Measurements from ENCODE around the gene YWHAQ.

Gene YWHAQ

DNA sequence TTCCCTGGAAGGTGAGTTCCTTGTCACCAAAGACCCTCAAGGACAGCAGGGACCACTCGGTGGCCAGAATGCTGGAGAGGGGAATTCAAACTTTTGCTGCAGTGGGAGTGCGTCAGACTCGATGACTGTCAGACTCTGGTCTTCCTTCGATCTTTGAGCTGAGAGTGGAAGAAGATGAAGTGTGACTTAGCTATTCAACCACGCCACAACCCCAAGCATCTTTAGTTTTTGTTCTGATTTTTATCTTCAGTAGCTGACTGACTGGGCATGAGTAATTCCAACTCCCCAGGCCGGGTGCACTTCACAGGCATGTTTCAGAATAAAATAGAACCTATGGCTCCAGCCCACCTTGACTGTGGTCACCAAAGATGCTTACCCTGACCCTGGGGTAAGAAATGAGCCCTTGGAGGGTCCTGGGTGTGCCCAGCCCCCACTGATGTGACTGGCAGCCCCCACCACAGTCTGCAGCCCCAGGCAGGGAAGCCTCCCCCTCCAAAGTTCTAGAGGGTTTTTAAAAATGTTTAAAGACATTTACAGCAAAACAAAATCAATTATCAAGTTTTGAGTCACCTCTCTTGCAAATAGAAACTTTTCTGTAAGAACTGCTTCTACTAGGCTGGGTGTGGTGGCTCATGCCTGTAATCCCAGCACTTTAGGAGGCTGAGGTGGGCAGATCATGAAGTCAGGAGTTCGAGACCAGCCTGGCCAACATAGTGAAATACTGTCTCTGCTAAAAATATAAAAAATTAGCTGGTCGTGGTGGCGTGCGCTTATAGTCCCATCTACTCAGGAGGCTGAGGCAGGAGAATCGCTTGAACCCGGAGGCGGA, 24.9 kb upstream of the YWHAQ start:
- peak; percentile 59 to 69 for DNase-seq

DNA sequence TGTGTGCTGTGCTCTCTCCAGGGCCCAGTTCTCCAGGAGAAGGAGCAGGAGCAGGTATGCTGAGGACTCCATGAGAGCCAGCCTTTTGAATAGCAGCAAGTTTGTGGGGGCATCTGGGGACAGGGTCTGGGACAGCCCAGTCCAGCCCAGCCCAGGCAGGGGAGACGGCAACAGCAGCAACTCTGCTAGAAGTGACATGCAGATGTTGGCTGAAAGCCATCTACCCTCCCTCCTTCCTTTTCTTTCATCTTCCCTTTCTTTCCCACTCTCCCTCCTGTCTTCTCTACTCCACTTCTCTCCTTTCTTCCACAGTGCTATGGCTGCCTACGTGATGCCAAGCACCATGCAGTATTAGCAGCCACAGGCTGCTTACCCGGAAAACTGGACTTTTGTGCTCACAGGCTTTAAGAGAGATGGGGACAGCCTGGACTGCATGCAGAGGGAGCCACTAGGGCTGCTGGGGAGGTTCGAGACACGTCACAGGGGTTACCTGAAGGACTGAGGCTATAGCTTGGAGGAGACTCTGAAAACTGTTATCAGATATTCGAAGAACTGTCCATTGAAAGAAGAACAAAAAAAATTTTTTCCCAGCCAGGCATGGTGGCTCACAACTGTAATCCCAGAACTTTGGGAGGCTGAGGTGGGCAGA, 23.8 kb upstream of the YWHAQ start:
- DNase-seq, result no peak

DNA sequence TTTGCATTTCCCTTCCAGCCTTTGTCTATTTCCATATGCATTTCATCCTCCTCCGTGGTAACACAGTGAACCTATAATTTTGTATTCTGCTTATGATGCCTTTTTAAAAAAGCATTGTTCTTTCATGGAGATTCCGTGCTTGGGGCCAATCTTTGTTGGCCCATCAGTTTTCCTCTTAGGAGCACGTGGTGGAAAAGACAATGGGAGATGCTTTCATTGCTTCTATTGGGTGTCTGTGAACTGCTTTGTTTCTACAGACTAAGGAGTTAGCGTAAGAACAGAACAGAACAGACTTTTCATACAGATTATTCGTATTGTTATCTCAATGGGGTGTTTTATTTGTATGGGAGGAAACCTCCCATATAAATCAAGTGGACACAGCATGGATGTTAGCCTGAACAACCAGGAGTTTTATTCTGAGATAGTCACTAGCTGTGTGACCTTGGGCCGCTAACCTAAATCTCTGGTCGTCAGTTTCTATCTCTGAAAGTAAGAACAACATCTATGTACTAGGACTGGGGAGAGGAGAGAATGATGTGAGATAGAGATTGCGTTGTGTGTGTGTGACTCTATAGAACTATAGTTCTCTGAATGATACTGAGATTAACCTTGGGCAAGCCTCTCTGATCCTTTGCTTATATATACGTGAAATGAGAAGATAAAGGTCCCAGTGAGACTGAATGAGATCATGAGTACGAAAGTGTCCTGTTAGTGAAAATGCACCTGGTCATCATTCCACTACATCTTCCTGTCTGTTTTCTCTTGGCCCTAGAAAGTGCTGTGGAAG, 22.9 kb upstream of the YWHAQ start:
- DNase-seq, result no peak

DNA sequence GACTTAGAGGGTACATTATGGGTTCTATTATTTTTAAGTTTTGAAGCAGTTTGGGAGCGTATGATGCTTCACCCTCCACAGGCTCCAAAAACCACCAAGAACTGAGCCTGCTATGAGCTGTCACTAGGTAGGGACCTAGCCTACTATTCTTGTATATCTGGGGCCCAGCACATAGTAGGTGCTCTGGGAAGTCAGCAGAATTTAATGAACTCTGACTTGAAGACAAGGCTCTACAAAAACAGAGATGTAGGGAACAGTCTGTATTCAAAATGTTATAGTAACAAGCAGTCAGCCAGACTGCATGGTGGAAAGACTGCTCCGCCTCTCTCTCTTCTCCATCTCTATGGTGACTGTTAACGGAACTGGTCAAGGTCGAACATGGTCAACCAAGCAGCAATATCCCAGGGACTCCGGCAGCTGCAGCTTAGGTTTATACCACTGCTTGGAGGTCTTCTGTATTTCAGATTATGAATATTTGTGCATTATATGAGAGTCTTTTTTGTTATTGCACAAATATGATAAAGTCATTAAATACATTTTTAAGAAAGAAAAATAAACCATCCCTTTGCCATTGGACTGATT, 22.2 kb upstream of the YWHAQ start:
- no peak for DNase-seq

DNA sequence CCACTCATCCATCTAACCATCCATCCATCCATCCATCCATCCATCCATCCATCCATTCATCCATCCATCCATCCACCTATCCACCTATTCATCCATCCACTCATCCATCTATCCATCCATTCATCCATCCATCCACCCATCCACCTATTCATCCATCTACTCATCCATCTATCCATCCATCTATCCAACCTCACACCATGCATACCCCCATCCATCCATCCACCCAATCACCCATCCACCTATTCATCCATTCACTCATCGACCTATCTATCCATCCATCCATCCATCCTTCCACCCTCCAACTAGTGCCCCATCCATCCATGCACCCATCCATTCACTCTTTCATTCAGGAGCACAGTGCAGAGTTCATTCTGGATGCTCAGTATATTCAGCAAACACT, 21.5 kb upstream of the YWHAQ start:
- DNase-seq, result no peak

DNA sequence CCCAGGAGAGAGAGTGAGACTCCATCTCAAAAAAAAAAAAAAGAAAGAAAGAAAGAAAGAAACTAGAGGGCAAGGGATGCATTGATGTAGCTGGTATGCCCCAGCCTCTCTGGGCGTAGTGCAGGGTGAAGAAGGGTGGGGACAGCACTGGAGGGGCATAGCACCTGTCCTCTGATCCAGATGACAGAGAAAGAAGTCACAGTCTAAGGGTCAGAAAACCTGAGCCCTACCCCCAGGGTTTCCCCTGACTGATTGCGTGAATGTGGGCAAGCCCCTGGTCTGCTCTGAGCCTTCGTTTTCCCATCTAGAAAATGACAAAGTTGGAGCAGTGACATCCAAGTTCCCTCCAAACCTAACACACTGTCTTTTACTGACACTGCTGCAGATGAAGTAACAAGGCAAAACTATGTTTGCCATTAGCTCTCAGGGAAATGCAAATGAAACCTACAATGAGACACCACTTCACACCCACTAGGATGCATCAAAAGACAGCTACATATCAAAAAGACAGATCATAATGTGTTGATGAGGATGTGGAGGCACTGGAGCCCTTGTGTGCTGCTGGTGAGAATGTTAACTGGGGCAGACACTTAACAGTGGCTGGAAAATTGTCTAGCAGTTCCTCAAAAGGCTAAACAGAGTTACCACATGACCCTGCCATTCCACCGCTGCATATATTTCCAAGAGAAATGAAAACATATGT, 19.5 kb upstream of the YWHAQ start:
- DNase-seq, result no peak

DNA sequence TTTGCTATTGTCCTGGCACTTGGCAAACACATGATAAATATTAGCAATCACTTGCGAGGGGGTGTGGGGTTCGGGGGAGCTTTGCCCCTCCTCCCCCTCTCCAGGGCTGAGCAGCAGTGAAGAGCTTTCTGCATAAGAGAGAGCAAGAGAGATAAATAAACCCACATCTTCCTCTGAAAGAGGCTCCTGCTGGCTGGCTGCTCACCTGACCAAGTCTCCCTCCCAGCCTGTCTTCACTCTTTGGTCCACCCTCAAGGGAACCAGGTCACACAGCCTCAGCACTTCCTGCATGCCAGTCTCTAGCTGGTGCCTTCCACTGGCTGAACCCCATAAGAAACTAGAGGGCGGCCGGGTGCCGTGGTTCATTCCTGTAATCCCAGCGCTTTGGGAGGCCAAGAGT, 18.5 kb upstream of the YWHAQ start:
- DNase-seq, result no peak

DNA sequence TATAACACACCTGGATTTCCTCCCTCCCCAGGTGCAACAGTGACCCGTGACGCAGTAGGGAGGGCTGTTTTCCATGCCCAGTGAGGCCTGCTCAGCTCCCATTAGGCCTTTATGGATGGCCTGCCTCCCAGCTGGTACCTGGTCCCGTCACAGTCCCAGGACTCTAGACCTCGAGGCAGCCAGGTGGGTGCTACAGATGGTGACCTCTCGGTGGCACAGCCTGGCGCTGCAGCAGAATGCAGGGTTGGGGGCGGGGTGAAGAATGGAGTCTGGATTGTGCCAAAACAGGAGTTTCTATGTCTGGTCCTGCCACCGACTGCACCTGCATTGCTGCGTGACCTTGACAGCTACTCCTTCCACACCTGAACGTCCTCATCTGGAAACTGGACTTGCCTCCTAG, 18.0 kb upstream of the YWHAQ start:
- no peak for DNase-seq

DNA sequence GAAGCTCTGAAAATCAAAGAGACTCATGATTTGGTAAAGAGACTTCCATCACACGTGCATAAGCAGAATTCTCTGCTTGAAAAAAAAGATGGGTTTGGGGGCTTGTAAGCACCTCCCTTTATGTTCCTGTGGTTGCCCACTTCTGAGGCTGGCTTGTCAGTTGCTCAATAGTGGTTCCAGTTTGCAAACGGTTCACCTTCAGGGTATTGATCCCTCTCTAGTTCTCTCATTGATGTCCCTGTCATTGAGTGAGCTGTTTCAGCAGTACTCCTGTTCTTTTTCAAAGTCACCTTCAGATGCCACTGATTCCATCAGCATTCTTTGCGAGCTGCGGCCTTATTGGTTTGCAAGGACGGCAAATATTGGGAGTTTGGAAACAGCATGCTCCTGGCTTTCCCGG, 17.1 kb upstream of the YWHAQ start:
- no peak for DNase-seq

DNA sequence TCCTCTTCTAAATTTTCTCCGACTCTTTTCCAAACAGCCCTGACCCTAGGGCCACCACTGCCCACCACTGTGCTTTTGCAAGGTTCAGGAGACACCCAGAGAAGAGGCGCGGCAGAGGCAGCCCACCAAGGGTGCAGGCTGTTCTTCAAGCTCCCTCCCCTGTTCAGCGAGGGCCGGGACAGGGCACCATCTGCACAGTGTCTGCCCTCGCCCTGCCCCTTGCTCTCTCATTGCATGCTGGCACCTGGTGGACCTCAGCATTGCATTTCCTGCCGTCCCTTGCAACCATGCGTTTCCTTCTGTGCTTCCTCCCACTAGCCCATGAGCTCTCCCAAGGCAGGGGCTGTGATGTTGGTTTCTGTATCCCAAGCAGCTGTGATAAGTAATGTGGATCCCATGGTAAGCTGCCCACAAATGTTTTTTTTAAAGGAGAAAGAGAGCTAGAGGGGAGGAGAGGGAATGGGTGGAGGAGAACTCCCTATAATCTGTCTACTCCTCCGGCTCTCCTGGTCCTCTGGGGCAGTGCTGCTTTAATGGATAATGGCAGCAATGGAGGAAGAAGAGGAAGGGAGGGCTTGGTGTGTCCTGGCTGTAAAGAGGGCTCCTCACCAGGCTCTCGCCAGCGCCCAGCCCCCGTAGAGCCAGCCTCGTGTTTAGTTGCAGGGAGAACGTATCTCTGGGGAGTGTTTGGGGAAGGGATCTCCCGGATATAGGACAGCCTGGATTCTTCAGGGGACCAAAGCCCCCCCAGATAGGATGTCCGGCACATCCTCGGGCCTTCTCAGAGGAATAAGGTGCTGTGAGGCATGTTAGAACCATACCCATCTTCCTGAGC, 15.6 kb upstream of the YWHAQ start:
- no peak for DNase-seq

DNA sequence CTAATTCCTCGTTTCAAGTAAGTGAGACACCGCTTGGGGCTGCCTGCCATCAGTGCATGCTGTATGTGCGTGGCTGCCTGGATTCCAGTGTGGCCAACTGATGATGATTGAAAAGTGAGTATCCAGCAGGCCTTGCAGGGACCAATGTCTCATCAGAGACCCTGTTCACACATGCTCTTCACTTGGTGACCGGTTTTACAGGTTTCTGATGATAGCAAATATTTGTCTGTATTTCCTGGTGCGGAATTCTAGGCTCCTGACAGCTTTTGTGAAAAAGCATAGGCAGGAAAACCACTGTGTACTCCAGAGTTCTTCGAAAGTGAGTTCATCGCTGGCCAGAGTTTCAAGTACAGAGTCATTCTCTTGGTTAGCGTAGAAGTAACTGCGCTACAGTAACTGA, 13.8 kb upstream of the YWHAQ start:
- no peak for DNase-seq

DNA sequence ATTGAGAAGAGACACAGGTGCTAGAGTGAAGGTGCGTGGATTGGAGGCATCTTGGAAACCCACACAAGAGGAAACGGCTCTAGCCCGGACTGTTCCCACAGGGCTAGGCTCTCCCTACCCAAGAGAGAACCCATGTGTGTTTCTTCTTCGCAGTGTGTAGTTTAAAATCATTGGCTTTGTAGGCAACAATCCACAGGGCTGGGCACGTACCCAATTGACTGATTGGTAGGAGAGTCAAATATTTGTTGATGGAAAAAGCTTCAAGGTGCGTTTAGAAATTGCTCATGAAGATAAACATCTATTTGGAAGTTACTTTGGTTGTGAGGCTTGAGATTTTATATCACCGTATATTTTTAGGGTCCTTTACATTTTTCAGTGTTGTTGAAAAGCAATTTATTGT, 13.2 kb upstream of the YWHAQ start:
- DNase-seq, result no peak

DNA sequence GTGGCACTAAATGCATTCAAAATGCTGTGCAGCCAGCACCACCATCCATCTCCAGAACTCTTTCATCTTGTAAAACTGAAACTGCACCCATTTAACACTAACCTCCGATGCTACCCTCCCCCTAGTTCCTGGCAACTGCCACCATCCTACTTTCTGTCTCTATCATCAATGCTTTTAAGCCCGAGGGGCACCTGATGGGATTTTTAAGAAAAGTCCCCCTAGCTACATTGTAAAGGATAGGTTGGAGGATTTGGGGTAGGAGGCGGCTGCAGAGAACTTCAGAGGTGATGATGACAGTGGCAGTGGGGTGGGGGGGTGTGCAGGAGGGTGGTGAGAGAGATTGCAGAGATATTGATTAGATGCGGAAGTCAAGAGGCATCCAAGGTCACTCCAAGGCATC, 10.8 kb upstream of the YWHAQ start:
- DNase-seq, result peak; percentile 17 to 48

DNA sequence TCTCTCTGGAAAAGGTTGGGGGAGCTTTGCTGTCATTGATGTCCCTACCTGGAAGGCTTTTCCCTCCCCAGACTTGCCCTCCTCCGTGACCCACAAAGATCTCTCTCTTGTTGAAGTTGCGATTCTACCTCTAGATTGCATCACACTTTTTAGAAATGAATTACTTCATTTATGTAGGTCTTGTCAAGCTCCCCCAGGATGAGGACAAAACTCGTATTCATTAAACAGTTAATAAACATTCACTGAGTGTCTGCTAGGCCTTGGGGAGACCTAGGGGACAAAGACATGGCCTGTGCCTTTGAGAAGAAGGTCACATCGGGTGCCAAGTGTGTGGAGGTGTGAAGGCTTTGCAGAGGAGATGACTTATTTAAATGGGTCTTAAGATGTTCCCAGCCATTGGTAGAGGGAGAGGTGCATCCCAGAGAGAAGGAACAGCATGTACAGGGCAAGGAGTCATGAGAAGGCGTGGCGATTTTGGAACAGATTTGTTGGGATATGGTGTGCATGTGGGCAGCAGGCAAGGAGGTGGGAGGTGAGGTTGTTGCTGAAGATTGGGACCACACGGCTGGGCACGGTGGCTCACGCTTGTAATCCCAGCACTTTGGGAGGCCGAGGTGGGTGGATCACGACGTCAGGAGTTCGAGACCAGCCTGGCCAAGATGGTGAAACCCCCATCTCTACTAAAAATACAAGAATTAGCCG, 9.8 kb upstream of the YWHAQ start:
- no peak for DNase-seq

DNA sequence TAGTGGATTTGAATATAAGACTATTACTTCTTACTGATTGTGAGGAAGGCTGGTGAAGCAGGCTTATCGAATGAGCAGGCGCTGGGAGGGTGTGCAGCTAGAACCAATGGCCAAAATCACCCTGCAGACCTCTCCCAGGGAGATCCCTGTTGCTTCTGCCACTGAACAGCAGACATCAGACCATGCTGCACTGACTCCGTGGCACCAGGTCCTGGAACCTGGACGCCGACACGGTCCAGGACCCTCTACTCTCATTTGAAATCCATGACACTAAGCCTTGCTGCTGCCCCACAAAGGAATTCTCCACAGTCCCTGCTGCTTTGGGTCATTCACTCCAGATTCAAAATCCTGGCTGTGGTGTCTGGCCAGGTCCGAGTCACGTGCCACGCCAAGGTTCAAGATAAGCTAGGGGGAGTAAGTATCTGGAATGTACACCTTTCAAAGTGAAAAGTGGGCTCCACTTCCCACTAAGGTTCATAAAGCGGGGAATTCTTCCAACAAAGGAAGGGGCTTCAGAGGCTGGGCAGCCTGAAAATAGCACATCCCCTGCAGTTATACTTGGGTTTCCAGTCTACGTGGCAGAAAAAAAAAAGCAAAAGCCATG, 9.0 kb upstream of the YWHAQ start:
- no peak for DNase-seq

DNA sequence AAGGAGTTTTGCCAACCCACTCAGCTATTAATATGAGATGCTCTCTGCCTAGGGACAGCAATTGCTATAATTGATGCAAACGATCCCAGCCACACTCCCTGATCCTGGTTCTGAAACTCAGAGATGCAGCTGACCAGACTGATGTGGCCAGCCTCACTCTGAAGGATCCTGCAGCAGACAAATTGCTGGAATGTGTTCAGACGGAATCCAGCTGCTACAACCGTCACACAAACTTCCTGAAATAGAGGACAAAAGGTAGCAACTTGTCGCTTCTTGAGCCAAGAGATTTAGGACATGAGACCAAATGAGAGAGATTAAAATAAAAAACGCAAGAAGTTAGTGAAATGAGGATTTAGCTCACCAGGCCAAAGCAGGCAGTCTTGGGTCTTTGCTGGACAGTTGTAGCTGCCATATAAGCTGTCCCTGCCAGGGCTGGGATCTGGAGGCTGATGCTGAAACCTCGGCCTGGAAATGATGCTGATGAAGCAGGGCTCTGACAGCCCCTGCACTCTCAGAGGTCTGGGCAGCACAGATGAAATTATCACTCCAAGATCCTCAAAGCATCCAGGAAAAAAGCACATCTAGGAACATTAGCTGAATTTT, 8.3 kb upstream of the YWHAQ start:
- DNase-seq, result no peak

DNA sequence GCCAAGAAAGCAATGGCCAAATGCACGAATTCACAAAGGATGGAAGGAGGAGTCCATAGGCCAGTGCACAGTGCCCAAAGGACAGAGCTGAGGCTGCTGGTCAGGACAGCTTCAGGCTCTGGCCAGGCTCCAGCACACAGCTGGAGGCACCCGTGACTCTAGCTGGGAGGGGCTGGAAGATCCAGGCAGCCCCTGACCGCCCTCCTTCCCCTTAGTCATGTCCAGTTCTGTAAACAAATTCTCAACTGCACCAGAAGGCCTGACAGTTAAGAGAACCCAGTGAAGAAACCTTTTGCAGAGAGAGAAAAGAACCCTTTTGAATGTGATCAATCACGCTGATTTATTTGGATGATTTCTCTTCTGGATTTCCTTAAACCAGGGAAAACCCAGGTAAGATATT, 7.7 kb upstream of the YWHAQ start:
- no peak for DNase-seq

DNA sequence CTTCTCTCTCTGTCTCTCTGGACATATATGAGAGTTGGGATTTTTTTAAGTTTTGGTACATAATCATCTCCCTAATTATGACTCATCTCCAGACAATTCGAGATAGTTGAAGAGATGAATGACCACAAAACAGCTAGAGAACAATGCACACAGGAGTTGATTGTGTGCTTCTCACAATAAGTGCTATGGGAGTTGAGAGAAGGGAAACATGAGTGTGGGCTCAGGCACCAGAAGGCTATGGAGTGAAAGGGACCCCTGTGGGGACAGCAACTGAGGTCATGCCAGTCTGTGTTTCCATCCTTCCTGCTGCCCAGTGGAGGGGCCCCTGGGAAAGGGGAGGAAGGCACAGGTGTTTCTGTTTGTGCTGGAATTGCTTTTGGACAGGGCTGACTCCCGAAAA, 6.5 kb upstream of the YWHAQ start:
- DNase-seq, result no peak

DNA sequence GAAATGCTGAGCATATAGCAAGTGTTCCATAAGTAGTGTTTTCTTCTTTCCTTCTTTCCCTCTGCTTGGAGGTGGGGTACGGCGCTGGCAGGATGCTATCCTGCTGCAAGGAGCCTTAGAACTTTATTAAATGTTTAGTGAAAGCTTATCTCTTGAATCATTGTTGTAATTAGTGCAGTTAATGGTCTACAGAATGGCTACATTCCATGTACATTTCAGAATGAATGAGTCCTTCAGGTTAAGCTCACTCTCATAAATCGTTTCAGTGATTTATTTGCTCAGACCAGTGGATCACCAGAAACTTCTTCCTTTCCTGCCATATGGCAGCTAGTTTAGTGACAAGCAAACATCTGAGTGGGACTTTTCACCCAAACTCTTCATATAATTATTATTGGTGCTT, 3.3 kb upstream of the YWHAQ start:
- no peak for DNase-seq
